T47D (cell line): ENCODE measurements around the gene RNF10.

Source experiments
- DNase-seq, 2 experiments: peaks; one replicate each; pipeline versions ENCODE4 v3.0.0 to v3.0.0-alpha.2; 2011 to 2012; ENCODE audit warnings: low read depth in 1 of 2, low spot score in 1 of 2
- JUND ChIP-seq: IDR thresholded peaks from 2 replicates; pipeline ENCODE4 v1.6.1; 2012; ENCODE audit warnings: low read depth
- in situ Hi-C: cut with HindIII; loops from 2 replicates; pipeline ENCODE4 v1.10.0; 2016; ENCODE audit warnings: low sequenced_read_pairs, low pct_unique_long_range_greater_than_20kb

RNF10 gene

DNA sequence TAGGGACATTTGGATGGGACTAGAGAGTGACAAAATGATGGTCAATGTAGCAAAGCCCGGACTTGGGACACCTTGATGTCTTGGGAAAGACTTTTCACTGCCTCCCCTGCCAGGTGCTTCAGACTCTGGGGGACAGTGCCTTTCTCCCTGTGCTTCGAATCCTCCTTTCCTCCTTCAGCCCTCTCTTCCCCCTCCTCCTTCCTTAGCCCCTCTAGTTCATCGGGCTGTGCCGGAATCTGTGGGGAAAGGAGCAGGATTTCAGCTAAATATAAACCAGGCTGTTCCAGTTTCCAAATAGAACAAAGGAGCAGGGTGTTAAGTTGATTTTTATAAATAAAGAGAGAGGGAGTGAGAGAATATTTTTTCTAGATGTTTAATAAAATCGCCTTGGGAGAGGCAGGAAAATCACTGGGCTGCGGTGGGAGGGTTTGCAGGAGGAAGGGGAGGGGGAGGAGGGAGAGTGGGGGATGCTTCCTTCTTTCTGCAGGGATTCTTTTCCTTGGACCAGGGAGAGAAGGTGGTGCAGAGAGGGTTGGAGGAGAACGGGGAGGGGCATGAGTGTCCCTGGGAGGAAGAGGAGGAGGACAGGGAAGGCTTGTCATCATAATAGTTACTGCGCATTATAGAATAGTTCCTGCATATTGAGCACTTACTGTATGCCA is 84.9 kb downstream of the RNF10 start:
- in situ Hi-C loops: no loop called here
- DNase-seq: no peak
- TF ChIP-seq JUND: no peak

DNA sequence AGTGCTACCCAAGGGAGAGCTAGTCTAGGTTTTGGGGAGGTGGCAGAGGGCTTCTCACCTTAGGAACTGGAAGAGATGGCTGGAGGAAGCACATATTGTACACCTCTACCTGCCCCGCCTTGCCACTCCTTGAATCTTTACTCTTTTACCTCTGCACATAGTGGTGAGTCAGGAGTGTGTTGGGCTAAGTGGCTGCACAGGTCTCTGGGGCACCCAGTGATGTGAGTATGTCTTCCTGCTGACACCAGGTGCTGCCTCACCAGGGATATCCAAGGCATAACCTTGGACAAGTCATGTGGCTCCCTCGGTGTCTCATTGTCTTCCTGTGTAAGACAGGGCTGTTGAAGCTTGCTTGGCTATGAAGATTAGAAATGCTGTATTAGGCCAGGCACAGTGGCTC is 86.5 kb downstream of the RNF10 start:
- TF ChIP-seq JUND: no peak
- in situ Hi-C loops: no loop called here
- no peak for DNase-seq

DNA sequence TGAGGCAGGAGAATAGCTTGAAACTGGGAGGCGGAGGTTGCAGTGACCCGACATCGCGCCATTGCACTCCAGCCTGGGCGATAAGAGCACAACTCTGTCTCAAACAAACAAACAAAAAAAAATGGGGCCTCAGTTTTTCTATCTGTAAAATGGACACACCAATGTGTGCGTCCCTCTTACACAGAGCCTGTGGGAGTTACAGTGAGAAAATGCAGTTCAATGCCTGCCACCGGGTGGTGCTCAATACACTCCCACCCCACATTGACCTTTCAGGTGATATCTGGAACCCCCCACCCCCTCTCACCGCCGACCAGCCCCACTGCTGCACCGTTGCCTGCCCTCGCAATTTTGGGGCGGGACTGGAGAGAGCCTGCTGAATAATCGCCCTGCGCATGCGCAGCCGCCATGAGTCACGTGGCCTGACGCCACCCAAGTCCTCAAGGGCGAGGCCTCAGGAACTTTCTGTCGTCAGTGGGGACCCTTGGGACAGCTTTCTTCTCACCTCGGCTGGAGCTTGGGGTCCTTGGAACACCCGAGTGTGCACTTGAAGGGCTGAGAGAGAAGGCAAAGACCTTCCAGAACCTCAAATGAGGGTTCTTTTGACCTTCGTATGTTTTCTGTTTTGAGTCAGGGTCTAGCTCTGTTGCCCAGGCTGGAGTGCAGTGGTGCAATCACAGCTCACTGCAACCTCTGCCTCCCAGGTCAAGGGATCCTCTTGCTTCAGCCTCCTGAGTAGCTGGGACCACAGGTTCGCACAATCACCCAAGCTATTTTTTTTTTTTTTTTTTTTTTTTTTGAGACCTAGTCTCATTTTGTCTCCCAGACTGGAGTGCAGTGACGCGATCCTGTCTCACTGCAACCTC is 91.6 kb downstream of the RNF10 start:
- no peak for DNase-seq
- in situ Hi-C loops: no loop called here
- TF ChIP-seq JUND: no peak
